Nasal cavity respiratory epithelium epithelial cell of viscerocranial mucosa (primary cell): Measurements from ENCODE around the gene ZFP14. TPM values are rescaled to one million over a fixed set of nuclear protein-coding genes. Genes with fewer than 3 reads are reported as not detected.

Source experiments
- total RNA-seq: library from RNA; depleted of rRNA; stranded (reverse); fragments of >200 nt; gene quantifications from 2 replicates; pipeline ENCODE4 v1.2.3, GENCODE V29; 2014

ZFP14 gene
- 1.7 and 2.8 TPM in 2 replicates for total RNA-seq

DNA sequence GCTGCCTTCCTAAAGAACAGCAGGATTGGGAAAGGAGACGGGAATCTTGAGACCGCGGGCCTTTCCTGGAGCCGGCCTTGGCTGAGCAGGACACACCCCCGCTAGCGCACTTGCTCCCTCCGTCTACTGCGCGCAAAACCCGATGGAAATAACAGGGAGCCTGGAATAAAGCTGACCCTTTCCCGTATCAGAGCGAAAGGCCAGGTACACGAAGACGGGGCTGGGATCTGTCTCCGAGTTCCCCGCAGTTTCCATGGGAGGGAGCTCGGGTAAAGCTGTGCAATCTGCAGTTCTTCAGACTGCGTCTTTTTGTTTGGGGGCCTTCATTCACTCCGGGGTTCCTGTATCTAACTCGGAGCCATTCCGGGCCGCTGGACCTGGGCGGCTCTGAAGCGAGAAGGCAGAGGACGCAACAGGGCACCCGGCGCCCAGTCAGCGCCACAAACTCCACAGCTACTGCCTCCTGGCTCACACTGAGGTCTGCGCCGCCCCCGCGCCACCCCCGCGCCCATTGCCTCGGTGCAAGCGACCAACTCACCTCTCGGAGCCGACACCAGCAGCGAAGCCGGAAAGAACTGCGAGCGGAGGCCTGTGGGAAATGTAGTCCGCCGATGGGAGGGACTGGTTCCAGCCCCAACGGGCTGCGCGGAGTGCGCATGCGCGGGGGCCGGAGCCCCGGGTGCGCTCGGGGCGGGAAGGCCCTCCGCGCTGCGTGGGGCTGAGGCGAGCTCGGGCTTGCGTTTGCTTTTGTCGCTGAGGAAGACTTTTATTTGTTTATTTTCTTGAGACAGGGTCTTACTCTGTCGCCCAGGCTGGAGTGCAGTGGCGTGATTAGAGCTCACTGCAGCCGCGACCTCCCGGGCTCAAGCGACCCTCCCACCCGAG, at the start of gene ZFP14:
Gene ZFP14, minus strand, starts transcription at position 577 of the 885 bp plus-strand sequence. CDS start 11,309 bp downstream, outside the sequence.

DNA sequence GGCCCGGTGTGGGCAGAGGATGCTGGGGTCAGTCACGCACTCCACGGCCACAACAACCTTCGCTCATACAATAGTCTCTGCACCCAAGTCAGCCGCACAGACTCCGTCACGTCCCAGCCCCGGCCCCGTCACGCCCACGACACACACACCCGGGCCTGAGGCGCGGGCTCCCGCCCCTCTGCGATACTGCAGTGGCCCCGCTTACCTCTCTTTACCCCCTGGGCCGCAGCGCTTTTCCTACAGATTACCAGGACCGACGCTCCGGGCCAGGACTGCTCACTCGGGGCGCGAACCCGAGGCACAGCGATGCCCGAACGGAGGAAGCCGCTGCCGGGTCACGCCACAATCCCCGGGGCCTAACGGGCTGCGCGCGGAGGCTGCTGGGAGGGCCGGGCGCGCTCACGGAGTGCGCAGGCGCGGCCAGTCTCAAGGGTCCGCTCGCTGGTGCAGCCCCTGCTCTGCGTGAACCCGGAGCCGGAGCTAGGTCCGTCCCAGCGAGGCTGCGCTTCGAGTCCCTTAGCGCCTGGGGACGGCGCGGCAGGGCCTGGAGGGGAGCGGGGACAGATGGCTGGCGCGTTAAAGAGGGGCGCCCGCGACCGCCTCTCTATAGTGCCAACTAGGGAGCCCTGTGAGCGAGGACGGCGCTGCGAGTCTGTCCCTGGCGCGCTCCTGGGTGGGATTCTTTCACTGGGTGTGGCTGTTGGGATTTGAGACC, 39.4 kb upstream of the ZFP14 start, which contains the start of gene ZFP82:
Gene ZFP82, minus strand, starts transcription at position 358 of the 715 bp plus-strand sequence. CDS start 8,855 bp downstream, outside the sequence.

Other genes starting within 250 kb of the ZFP14 start
- gene CAPNS1, start 239.1 kb downstream of the ZFP14 start, total RNA-seq, result 258 and 283 TPM in 2 replicates
- gene COX7A1, start 226.8 kb downstream of the ZFP14 start, total RNA-seq, result not detected in 2 replicates
- 7.2 and 8.7 TPM in 2 replicates for gene ZNF565, start 164.5 kb downstream of the ZFP14 start, total RNA-seq
- gene ZNF146, start 164.1 kb downstream of the ZFP14 start, total RNA-seq, result 184 and 199 TPM in 2 replicates
- 3.8 and 7.8 TPM in 2 replicates for gene ZFP82, start 39.4 kb upstream of the ZFP14 start, total RNA-seq
- gene ZNF566, start 110.4 kb upstream of the ZFP14 start, total RNA-seq, result 5.5 and 12.9 TPM in 2 replicates
- 16.4 and 24.0 TPM in 2 replicates for gene ZNF260, start 149.1 kb upstream of the ZFP14 start, total RNA-seq
- gene ZNF529, start 194.1 kb upstream of the ZFP14 start, total RNA-seq, result 9.9 and 14.4 TPM in 2 replicates
- 4.1 and 5.8 TPM in 2 replicates for gene ZNF382, start 226.1 kb upstream of the ZFP14 start, total RNA-seq